PC-3 (cell line): ENCODE data around the gene ANKS6.

Experiments
- EZH2 ChIP-seq: fragments of 300-600 bp; sonication (generic); IDR thresholded peaks from one replicate; pipeline ENCODE4 v1.6.1; 2017; ENCODE audit warnings: antibody characterized with exemption, mild to moderate bottlenecking, low read length; ENCODE audit not compliant: unreplicated experiment
- TF ChIP-seq, protein P1 (sequence below): fragments of 300-600 bp; sonication (generic); conservative IDR thresholded peaks from 2 replicates; pipeline ENCODE4 v1.5.1; 2017; ENCODE audit warnings: antibody characterized with exemption, low read depth, mild to moderate bottlenecking, low read length

DNA sequence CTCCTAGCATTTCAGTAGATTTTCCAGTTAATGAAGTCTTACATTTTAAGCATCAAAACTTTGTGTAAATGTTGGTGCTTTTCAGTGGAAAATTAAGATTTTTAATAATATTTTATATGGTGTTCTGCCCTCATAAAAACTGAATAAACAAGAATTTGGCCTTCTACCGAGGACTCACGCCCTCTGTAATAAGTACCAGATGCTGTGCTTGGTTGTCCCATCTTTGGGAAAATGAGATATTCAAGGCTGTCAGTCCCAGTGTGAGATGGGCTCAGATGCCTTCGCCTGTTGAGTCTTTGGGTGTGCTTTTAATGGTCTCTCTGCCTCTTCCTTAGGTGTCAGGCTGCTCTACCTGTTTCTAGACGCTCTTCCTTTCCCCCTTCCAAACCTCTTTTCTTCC, 39.9 kb upstream of the ANKS6 start:
- no peak for TF ChIP-seq EZH2
- TF ChIP-seq, protein P1, sequence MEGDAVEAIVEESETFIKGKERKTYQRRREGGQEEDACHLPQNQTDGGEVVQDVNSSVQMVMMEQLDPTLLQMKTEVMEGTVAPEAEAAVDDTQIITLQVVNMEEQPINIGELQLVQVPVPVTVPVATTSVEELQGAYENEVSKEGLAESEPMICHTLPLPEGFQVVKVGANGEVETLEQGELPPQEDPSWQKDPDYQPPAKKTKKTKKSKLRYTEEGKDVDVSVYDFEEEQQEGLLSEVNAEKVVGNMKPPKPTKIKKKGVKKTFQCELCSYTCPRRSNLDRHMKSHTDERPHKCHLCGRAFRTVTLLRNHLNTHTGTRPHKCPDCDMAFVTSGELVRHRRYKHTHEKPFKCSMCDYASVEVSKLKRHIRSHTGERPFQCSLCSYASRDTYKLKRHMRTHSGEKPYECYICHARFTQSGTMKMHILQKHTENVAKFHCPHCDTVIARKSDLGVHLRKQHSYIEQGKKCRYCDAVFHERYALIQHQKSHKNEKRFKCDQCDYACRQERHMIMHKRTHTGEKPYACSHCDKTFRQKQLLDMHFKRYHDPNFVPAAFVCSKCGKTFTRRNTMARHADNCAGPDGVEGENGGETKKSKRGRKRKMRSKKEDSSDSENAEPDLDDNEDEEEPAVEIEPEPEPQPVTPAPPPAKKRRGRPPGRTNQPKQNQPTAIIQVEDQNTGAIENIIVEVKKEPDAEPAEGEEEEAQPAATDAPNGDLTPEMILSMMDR = no peak
